NCI-H748 (cell line): ENCODE measurements around the gene CMTM1.
"Not testable (repeated sequence)": the region's sequence is repeated elsewhere in the genome, so short reads cannot be mapped to it uniquely, and the experiment has no call there.

Experiments
- DNase-seq: peaks from one replicate; lab custom pipeline; 2025; ENCODE audit not compliant: unreplicated experiment; lab: John Stamatoyannopoulos, UW

CMTM1 gene

DNA sequence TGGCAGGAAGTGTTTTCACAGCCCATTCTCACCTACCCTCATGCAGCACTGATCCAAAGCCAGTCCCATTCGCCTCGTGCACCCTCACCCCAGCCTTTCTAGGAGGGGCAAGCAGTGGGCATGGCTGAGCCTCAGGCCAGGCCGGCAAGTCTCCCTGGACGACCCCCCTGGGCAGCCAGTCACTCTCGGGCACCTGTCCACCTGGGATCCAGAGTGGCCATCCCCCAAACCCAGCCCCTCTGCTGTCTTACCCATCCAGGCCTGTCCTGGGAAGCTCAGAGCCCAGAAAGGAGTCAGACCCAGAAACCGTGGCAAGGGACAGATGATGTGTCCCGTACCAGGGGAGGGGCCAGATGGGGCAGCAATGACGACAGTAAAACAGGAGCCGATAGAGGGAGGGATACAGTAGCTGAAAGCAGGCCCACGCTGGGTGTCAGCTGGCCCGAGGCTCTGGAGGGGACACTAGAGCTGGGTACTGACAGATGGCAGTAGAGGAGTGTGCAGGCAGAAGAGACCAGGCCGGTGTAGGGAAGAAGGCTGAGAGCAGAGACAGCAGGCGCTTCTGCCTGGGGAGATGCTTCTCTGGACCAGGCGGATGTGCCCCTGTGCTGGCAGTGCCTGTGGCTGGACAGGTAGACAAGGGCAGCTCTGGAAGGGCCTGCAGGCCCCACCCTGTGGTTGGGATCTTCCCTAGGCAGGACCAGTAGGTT, 44.0 kb downstream of the CMTM1 start:
- no peak for DNase-seq

DNA sequence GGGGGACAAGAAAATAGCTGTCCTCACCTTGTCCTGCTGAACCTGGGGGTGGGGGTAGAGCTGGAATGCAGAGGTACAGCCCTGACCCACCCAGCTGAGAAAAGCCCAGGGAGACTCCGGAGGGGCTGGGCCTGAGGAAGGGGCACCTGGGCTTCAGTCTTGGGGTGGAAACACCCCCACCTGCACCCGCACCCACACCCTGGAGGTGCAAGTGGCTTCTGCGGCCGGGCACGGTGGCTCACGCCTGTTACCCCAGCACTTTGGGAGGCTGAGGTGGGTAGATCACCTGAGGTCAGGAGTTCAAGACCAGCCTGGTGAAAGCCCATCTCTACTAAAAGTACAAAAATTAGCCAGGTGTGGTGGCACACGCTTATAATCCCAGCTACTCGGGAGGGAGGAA, 45.7 kb downstream of the CMTM1 start:
- not testable (repeated sequence) for DNase-seq

DNA sequence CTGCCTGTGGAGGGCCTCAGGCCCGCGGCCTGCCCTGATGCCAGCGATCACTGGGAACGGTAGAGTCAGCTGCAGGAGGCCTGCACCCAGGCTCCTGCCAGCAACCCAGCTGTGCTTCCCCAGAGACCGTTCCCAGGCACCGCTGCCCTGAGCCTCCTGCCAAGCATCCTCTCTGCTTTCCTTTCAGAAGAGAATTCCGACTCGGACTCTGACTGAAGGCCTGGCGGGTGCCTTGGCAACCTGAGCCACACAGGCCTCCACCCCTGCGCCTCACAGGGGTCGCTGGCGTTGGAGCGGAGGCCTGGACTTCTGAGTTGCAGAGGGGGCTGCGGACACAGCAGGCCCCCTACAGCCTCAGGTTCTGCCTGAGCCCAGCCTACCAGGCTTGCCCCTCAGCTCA, 46.2 kb downstream of the CMTM1 start:
- DNase-seq = no peak

DNA sequence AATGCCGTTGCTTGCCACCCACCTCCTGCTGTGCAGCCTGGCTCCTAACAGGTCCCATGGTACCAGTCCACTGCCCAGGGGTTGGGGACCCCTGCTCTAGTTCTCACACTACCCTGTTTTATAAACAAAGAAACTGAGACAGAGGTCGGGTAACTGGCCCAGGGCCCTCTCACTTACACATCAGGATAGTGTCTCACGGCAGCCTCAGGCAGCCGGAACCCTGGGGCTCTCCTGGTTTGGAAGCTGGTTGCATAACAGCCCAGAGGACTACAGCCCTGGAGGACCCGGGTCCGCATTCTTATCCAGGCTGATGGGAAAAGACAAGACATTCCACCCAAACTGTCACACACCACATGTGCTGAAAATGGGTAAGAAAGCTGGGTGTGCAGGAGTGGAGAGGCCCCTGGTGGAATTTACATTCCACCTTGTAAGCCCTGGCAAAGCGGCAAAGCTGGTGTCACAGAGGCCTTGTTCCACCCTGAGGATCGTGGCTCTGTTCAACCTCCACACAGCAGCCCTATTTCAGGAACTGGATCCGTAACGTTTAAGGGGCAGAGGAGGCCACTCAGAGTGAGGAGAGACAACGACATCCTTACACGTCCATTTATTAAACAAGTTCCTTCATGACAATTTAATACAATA, 48.0 kb downstream of the CMTM1 start:
- DNase-seq = no peak

DNA sequence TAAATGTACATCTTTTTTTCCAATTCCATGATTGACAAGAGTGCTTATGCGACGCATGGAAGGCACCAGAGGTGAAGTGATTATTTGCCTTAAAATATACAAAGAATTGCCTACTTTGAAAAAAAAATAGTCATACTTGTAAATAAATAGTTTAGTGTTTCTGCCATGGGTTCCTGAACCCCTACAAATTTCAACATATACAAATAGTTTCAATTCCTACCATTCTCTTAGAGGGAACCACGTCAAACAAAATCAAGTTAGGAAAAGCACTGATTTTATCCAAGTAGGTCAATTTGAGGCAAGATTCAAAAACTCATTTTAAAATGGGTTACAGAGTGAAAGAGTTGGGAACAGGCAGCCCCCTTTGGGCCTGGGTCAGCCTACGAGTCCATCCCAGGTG, 49.9 kb downstream of the CMTM1 start:
- DNase-seq = no peak

DNA sequence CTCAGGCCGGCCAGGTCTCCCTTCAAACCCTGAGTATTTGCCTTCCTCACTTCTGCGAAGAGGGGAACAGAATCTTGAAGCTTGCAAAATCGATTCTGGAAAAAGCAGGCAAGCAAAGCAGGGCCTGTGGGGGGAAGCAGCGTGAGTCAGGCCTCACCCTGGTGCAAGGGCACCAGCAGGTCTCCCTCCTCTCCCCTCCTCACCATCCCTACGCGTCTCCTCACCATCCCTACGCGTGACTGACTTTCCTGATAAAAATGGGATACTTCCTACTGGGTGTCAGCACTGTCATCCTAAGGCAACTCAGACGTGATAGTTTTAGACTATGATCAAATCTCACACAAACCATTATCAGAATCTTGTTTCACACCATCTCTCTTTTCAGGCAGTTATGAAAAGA, 50.4 kb downstream of the CMTM1 start:
- no peak for DNase-seq

DNA sequence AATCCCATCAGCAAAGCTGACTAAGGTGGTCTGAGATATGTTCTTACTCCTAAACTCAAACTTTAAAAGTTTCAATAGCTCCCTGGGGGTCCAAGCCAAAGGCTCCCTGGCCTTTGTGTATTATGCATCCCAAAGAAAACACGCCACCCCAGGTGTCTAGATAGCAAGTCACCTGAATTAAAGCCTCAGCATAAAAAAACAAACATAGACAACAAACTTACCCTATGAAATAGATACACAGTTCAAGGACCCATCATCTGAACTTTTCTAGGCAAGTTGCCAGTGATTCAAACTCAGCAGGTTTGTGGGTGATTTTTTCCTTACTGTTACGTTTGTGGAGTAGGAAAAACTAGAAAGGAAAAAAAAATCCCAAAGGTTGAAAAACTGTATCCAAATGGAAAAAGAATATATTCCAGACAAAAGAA, 50.8 kb downstream of the CMTM1 start:
- DNase-seq = no peak

DNA sequence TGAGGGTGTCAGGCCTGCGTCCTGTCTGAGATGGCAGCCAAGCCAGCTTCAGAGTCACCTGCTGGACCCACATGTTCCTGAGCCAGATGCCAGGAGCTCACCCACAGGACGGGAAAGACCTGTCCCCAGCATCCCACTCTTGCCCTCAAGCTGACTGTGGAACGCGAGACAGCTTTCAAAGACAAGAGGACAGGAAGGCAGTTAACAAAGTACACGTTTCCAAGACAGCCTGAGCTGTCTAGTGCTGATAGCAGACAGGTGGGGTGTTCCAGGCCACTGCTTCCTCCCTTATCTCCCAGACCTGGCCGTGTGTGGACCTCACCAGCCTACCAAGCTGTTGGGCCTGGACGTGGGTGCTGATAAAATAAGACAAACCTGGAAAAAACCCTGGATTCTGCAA, 51.5 kb downstream of the CMTM1 start:
- no peak for DNase-seq

- DNase-seq = no peak
These were observed 52.5 kb downstream of the CMTM1 start for GRCh38 chr16:66618588-66619375.

GRCh38 chr16:66619534-66620428, 53.5 kb downstream of the CMTM1 start:
- no peak for DNase-seq

GRCh38 chr16:66620429-66620795, 54.2 kb downstream of the CMTM1 start:
- DNase-seq = no peak

- DNase-seq = no peak
These were observed 55.7 kb downstream of the CMTM1 start for GRCh38 chr16:66621973-66622372.

DNA sequence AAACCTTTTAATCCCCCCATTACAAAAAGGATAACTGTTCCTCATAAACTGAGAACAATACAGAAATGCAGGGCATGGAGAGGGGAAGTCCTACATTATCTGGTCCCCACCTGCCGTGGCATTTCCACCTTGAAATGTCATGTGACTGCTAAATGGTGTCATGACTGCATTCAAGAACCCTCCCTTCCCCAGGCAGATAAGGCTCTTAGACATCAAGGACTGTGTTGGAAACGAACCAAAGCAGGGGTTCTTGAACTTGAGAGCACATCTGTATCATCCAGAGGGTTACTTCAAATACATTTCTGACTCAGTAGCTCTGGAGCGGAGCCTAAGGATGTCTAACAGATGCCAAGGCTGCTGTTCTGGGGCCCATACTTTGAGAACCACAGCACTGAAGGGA, 56.6 kb downstream of the CMTM1 start:
- DNase-seq = no peak

DNA sequence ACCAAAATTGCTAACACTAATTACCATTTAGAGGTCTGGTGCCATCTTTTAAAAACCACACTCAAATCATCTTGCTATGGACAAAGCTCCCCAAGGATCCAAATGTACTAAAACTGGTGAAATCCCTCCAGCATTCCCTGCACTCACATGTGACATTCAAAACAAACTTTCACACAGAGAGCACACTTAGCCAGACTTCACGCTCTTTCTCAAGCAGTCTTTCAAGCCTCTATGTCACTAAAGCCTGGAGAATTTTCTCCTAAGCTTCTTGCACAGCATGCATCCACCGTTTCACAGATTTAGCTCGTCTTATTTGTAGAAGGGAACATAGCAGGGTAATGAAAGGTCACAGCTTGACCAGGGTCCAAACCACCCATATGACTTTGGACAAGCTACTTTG, 57.5 kb downstream of the CMTM1 start:
- DNase-seq = no peak

GRCh38 chr16:66627611-66628378, 61.6 kb downstream of the CMTM1 start:
- DNase-seq = not testable (repeated sequence)
